HepG2 (cell line): ENCODE measurements around the gene PDCD2. TPM values are rescaled to one million over a fixed set of nuclear protein-coding genes. Genes with fewer than 3 reads are reported as not detected.

ENCODE experiments used
- ATAC-seq: fragments of 200-7000 bp; cut with Tn5 transposase; 3 replicates; pipeline ENCODE4 v1.9.1; 2020; ENCODE audit warnings: mild to moderate bottlenecking, moderate library complexity
- BruUV-seq: library from RNA; stranded (reverse); fragments of 400-500 nt; replicated peaks from 2 replicates; lab custom pipeline; 2021; lab: Mats Ljungman, UMichigan
- CTCF ChIA-PET: fragments of 300-600 bp; formaldehyde crosslinking; extraction: SDS; loops from one replicate; lab custom pipeline; 2021; ENCODE audit warnings: low total read pairs, inconsistent platforms, low intra/inter-chr PET ratio; lab: Yijun Ruan, JAX
- POLR2A ChIA-PET: fragments of 350-600 bp; sonication (Branson Sonifier 250); formaldehyde crosslinking; loops from one replicate; lab custom pipeline; 2020; ENCODE audit warnings: antibody characterized with exemption, inconsistent platforms; lab: Yijun Ruan, JAX
- DNase-seq: peaks from one replicate; pipeline ENCODE4 v3.0.0-alpha.2; 2015; ENCODE audit warnings: low spot score
- FAIRE-seq: peaks from 3 replicates; lab custom pipeline; 2011; peaks lifted over from hg19 to GRCh38; lab: Jason Lieb, UNC
- H2AFZ ChIP-seq: one replicate; pipeline ENCODE4 v1.6.1; 2011; ENCODE audit warnings: low read length, inconsistent platforms
- H3K27ac ChIP-seq: fragments of 300-600 bp; 3 replicates; pipeline ENCODE4 v1.8.0; 2011; ENCODE audit warnings: mixed run types, mild to moderate bottlenecking, mixed read lengths, low read length, inconsistent platforms; ENCODE audit not compliant: insufficient read depth; ENCODE audit errors: extremely low read length
- H3K27me3 ChIP-seq, 2 experiments: fragments of 200-600 bp in 1 of 2; 2 replicates in 1 of 2; 3 replicates in 1 of 2; pipeline versions ENCODE4 v1.6.0 to v1.8.0; 2011; ENCODE audit warnings: low read length in 2 of 2, mild to moderate bottlenecking in 2 of 2, moderate library complexity in 2 of 2, inconsistent platforms in 1 of 2; ENCODE audit not compliant: insufficient read depth in 2 of 2, control insufficient read depth in 1 of 2
- H3K36me3 ChIP-seq, 2 experiments: fragments of 200-600 bp in 1 of 2; replicated peaks in 1 of 2; 2 replicates in 1 of 2; 3 replicates in 1 of 2; pipeline versions ENCODE4 v1.5.1 to v1.8.0; 2011; ENCODE audit warnings: low read length in 2 of 2, inconsistent platforms in 1 of 2; ENCODE audit not compliant: insufficient read depth in 2 of 2, control insufficient read depth in 1 of 2
- H3K4me1 ChIP-seq: 2 replicates; pipeline ENCODE4 v1.5.1; 2012; ENCODE audit warnings: low read length, inconsistent platforms; ENCODE audit not compliant: insufficient read depth
- H3K4me2 ChIP-seq: 2 replicates; pipeline ENCODE4 v1.6.0; 2011; ENCODE audit warnings: low read depth, low read length, inconsistent platforms
- H3K4me3 ChIP-seq, 3 experiments: fragments of 200-600 bp in 1 of 3; sonication (generic), shearing (Covaris generic) in 1 of 3; replicated peaks in 1 of 3; 2 replicates each; pipeline ENCODE4 v1.5.1; 2011 to 2016; ENCODE audit warnings: low read length in 3 of 3, inconsistent platforms in 2 of 3, low read depth in 2 of 3, mild to moderate bottlenecking in 2 of 3, control low read depth in 1 of 3, mixed read lengths in 1 of 3; ENCODE audit not compliant: insufficient read depth in 1 of 3
- H3K79me2 ChIP-seq: one replicate; pipeline ENCODE4 v1.6.1; 2011; ENCODE audit warnings: low read length, inconsistent platforms; ENCODE audit not compliant: insufficient read depth
- H3K9ac ChIP-seq: 2 replicates; pipeline ENCODE4 v1.6.0; 2011; ENCODE audit warnings: mild to moderate bottlenecking, low read depth, low read length, inconsistent platforms; ENCODE audit not compliant: insufficient read depth
- H3K9me3 ChIP-seq: 2 replicates; pipeline ENCODE4 v1.5.1; 2012; ENCODE audit warnings: mild to moderate bottlenecking, low read length
- H4K20me1 ChIP-seq: 2 replicates; pipeline ENCODE4 v1.6.0; 2011; ENCODE audit warnings: inconsistent platforms, mild to moderate bottlenecking, low read length, moderate library complexity; ENCODE audit not compliant: insufficient read depth
- AHDC1 ChIP-seq: sonication (generic); formaldehyde crosslinking; IDR thresholded peaks from 2 replicates; pipeline ENCODE4 v1.5.1; 2020; ENCODE audit warnings: mild to moderate bottlenecking, missing genetic modification reagents, borderline replicate concordance
- CC2D1A ChIP-seq: sonication (generic); formaldehyde crosslinking; IDR thresholded peaks from 2 replicates; pipeline ENCODE4 v1.8.1; 2023; ENCODE audit warnings: mild to moderate bottlenecking, missing genetic modification reagents
- FOXK1 ChIP-seq: sonication (generic); formaldehyde crosslinking; IDR thresholded peaks from 2 replicates; pipeline ENCODE4 v1.4.0; 2020; ENCODE audit warnings: low read depth, missing genetic modification reagents, borderline replicate concordance
- GPBP1L1 ChIP-seq: sonication (generic); formaldehyde crosslinking; IDR thresholded peaks from 2 replicates; pipeline ENCODE4 v1.5.0; 2020; ENCODE audit warnings: mild to moderate bottlenecking, missing genetic modification reagents
- KAT7 ChIP-seq: IDR thresholded peaks from 2 replicates; pipeline ENCODE4 v1.6.1; 2018; ENCODE audit warnings: borderline replicate concordance, missing compliant biosample characterization
- PHF8 ChIP-seq: sonication (generic); formaldehyde crosslinking; IDR thresholded peaks from 2 replicates; pipeline ENCODE4 v1.5.0; 2020; ENCODE audit warnings: missing genetic modification reagents
- SNRNP70 ChIP-seq: fragments of 200-400 bp; formaldehyde crosslinking; IDR thresholded peaks from 2 replicates; pipeline ENCODE4 v1.6.1; 2017; ENCODE audit warnings: mild to moderate bottlenecking, low read depth, low read length, moderate library complexity
- SRSF1 ChIP-seq: fragments of 200-400 bp; formaldehyde crosslinking; optimal IDR thresholded peaks from 2 replicates; pipeline ENCODE3; 2017; ENCODE audit warnings: mild to moderate bottlenecking, low read depth, low read length, moderate library complexity
- TMF1 ChIP-seq: sonication (generic); formaldehyde crosslinking; IDR thresholded peaks from 2 replicates; pipeline ENCODE4 v1.8.1; 2022; ENCODE audit warnings: low read depth, missing genetic modification reagents
- ZBTB33 ChIP-seq: sonication (generic); formaldehyde crosslinking; IDR thresholded peaks from 2 replicates; pipeline ENCODE4 v1.4.0; 2020; ENCODE audit warnings: missing genetic modification reagents
- ZNF30 ChIP-seq: sonication (generic); formaldehyde crosslinking; IDR thresholded peaks from 2 replicates; pipeline ENCODE4 v1.5.0; 2020; ENCODE audit warnings: mild to moderate bottlenecking, missing genetic modification reagents
- ZNF740 ChIP-seq: sonication (generic); formaldehyde crosslinking; IDR thresholded peaks from 2 replicates; pipeline ENCODE4 v1.4.0; 2020; ENCODE audit warnings: missing genetic modification reagents
- ZNF766 ChIP-seq: sonication (generic); formaldehyde crosslinking; IDR thresholded peaks from 2 replicates; pipeline ENCODE4 v1.5.0; 2020; ENCODE audit warnings: missing genetic modification reagents, borderline replicate concordance
- ZNF879 ChIP-seq: sonication (generic); formaldehyde crosslinking; IDR thresholded peaks from 2 replicates; pipeline ENCODE4 v1.8.1; 2023; ENCODE audit warnings: missing genetic modification reagents
- WGBS: methylation state at CpG from one replicate; pipeline ENCODE4 v1.1.6; 2017; ENCODE audit warnings: low lambda C conversion rate; 5-methylcytosine and 5-hydroxymethylcytosine counted together
- in situ Hi-C: cut with HindIII; loops from 2 replicates; pipeline ENCODE4 v1.10.0; 2017; ENCODE audit warnings: low pct_unique_long_range_greater_than_20kb; ENCODE audit not compliant: extremely low pct_ligation_motif_present
- intact Hi-C: fragments of 100-400 bp; cut with micrococcal nuclease; formaldehyde crosslinking; loops from one replicate; pipeline ENCODE4 v1.10.0; 2022; ENCODE audit not compliant: unreplicated experiment
- polyA plus RNA-seq, 8 experiments: library from polyadenylated mRNA; depleted of rRNA in 3 of 8; stranded (reverse) in 7 of 8; unstranded in 1 of 8; fragments of >200 nt; fragmentation: Illumina TruSeq in 4 of 8; extraction: Trizol in 4 of 8; gene quantifications; 2 replicates each; pipeline versions ENCODE4 v1.2.1 to v1.2.3, GENCODE V29; 2011 to 2016; ENCODE audit warnings: low read depth in 4 of 8, missing spikeins in 1 of 8, mixed read lengths in 1 of 8; ENCODE audit not compliant: insufficient read depth in 1 of 8
- total RNA-seq, 5 experiments: library from RNA; depleted of rRNA; stranded (reverse); fragments of >200 nt; fragmentation: Illumina TruSeq; extraction: Trizol; gene quantifications; 2 replicates each; pipeline ENCODE4 v1.2.3, GENCODE V29; 2016; ENCODE audit warnings: low read depth in 1 of 5

The PDCD2 gene
- total and polyA plus RNA-seq, 2 of the 13 experiments (the other 11 are each of a cell fraction or from before 2014, with no cell fraction given) = 83.6 to 133 TPM

- BruUV-seq = no TSS peak
- POLR2A ChIA-PET = no interaction called here
- Histone ChIP-seq H3K9me3 (no peaks in the 10 kb centered on the region), H3K4me2 (peak overlapping the region; percentile 94), H3K4me3 (peak overlapping the region; percentile 98 to 99 (median 98)), H3K9ac (peak overlapping the region; percentile 96), H3K4me1 (peaks cover 45% of the 10 kb centered on the region), H3K27me3 (peaks cover 0 to 5% of the 10 kb centered on the region in 2 experiments; a peak in 1 of 5 replicates), H4K20me1 (peaks cover 34% of the 10 kb centered on the region), H2AFZ (no peak overlapping the region), H3K79me2 (peaks cover 71% of the 10 kb centered on the region), H3K27ac (peak overlapping the region; percentile 84), H3K36me3 (peaks cover 3 to 23% of the 10 kb centered on the region in 2 experiments; a peak in 3 of 5 replicates)
- intact Hi-C loops = loop anchor here (1.0 to 5.0 kb wide), 5 partner anchors 30 to 852 kb away; partner anchors contain the start of genes C6orf120, DYNLT2, ERMARD and FAM120B
- ATAC-seq (no peak), DNase-seq (no peak), FAIRE-seq (no peak)
- in situ Hi-C loops = loop anchor here (5.0 kb wide), 1 partner anchor 802 kb away; the partner anchor contains the start of genes DYNLT2 and ERMARD
- under 1% methylated on average over 7 of the region's 7 CpGs for WGBS
- CTCF ChIA-PET = no interaction called here
- TF ChIP-seq ZNF30 = no peak
- TF ChIP-seq GPBP1L1 (CRISPR knock-in tag) = no peak
- no peak for TF ChIP-seq SNRNP70
- 0 out of 2 replicates have a peak, but pooled peaks have one; percentile 7 for TF ChIP-seq AHDC1 (CRISPR knock-in tag)
- no peak for TF ChIP-seq CC2D1A
- TF ChIP-seq SRSF1 = peak; percentile 11
- TF ChIP-seq ZNF740 (CRISPR knock-in tag) = no peak
- TF ChIP-seq ZBTB33 = no peak
- no peak for TF ChIP-seq TMF1 (CRISPR knock-in tag)
- TF ChIP-seq PHF8 (CRISPR knock-in tag) = no peak
- no peak for TF ChIP-seq KAT7 (CRISPR knock-in tag)
- no peak for TF ChIP-seq ZNF766 (CRISPR knock-in tag)
- no peak for TF ChIP-seq FOXK1 (CRISPR knock-in tag)
- 0 out of 2 replicates have a peak, but pooled peaks have one; percentile 2 for TF ChIP-seq ZNF879 (CRISPR knock-in tag)
Observed at GRCh38 chr6:170554796-170555137, 29.7 kb downstream of the PDCD2 start.
